K562 (cell line): Measurements from ENCODE around the gene AIMP2. TPM values are rescaled to one million over a fixed set of nuclear protein-coding genes. Genes with fewer than 3 reads are reported as not detected.

ENCODE experiments used
- EWSR1 ChIP-seq: fragments of 450-650 bp; IDR thresholded peaks from 2 replicates; pipeline ENCODE4 v1.6.1; 2018; ENCODE audit warnings: borderline replicate concordance, mild to moderate bottlenecking, low read depth, moderate library complexity; ENCODE audit not compliant: partially characterized antibody
- GATAD2B ChIP-seq: fragments of 450-650 bp; IDR thresholded peaks from 2 replicates; pipeline ENCODE4 v1.6.1; 2017; ENCODE audit warnings: mild to moderate bottlenecking, borderline replicate concordance
- KLF13 ChIP-seq: fragments of 450-650 bp; IDR thresholded peaks from 2 replicates; pipeline ENCODE4 v1.6.1; 2016; ENCODE audit warnings: missing genetic modification characterization, low read depth, mild to moderate bottlenecking, missing compliant biosample characterization, moderate library complexity, borderline replicate concordance
- MAZ ChIP-seq, 2 experiments: fragments of 450-650 bp in 1 of 2; sonication (generic) in 1 of 2; formaldehyde crosslinking; IDR thresholded peaks in 1 of 2; conservative IDR thresholded peaks in 1 of 2; 2 replicates each; pipeline versions ENCODE4 v1.4.0 to v1.5.0; 2020; ENCODE audit warnings: mild to moderate bottlenecking in 1 of 2, missing genetic modification reagents in 1 of 2
- NCOR1 ChIP-seq: fragments of 450-650 bp; IDR thresholded peaks from 2 replicates; pipeline ENCODE4 v1.6.1; 2016; ENCODE audit warnings: mild to moderate bottlenecking, moderate library complexity
- PCBP2 ChIP-seq: fragments of 200-400 bp; formaldehyde crosslinking; IDR thresholded peaks from 2 replicates; pipeline ENCODE4 v1.6.1; 2018; ENCODE audit warnings: low read length, low read depth, mild to moderate bottlenecking, moderate library complexity; ENCODE audit not compliant: poor library complexity, severe bottlenecking
- STAG1 ChIP-seq: sonication (generic); formaldehyde crosslinking; IDR thresholded peaks from 2 replicates; pipeline ENCODE4 v1.5.0; 2020; ENCODE audit warnings: missing genetic modification reagents, borderline replicate concordance
- TCF3 ChIP-seq: sonication (generic); formaldehyde crosslinking; IDR thresholded peaks from 2 replicates; pipeline ENCODE4 v1.4.0; 2020; ENCODE audit warnings: mild to moderate bottlenecking, missing genetic modification reagents
- ZNF12 ChIP-seq: sonication (generic); formaldehyde crosslinking; IDR thresholded peaks from 2 replicates; pipeline ENCODE4 v1.4.0; 2020; ENCODE audit warnings: mild to moderate bottlenecking, missing genetic modification reagents
- ZNF146 ChIP-seq: IDR thresholded peaks from one replicate; pipeline ENCODE4 v1.6.1; 2018; ENCODE audit warnings: missing compliant biosample characterization; ENCODE audit not compliant: unreplicated experiment
- ZNF232 ChIP-seq: sonication (generic); formaldehyde crosslinking; IDR thresholded peaks from 2 replicates; pipeline ENCODE4 v1.8.0; 2022; ENCODE audit warnings: mild to moderate bottlenecking, missing genetic modification reagents
- ZNF76 ChIP-seq: fragments of 250-450 bp; sonication (Bioruptor Pico); IDR thresholded peaks from 2 replicates; pipeline ENCODE4 v1.4.0; 2020; ENCODE audit warnings: mild to moderate bottlenecking, moderate library complexity, borderline replicate concordance
- polyA plus RNA-seq, 8 experiments: library from polyadenylated mRNA; depleted of rRNA in 4 of 8; stranded (reverse) in 5 of 8; unstranded in 3 of 8; fragments of >200 nt; fragmentation: Nextera tagmentation in 2 of 8; fragmentation: Illumina TruSeq in 1 of 8; extraction: Ambion mirVana in 2 of 8; extraction: Trizol in 1 of 8; gene quantifications; 2 replicates each; pipeline versions ENCODE4 v1.2.1 to v1.2.3, GENCODE V29; 2011 to 2014; ENCODE audit warnings: inconsistent platforms in 1 of 8, missing spikeins in 1 of 8
- total RNA-seq, 7 experiments: library from RNA; depleted of rRNA in 6 of 7; stranded (reverse); fragments of >200 nt in 6 of 7; fragmentation: Illumina TruSeq in 2 of 7; extraction: Trizol in 2 of 7; gene quantifications; 2 replicates each; pipeline versions ENCODE4 v1.2.1 to v1.2.3, GENCODE V29; 2011 to 2021; ENCODE audit warnings: low replicate concordance in 1 of 7

The AIMP2 gene
- total and polyA plus RNA-seq, 9 of the 15 experiments (the other 6 are each of a cell fraction or from before 2014, with no cell fraction given), result 47.5 to 84.9 (median 63.5) TPM

DNA sequence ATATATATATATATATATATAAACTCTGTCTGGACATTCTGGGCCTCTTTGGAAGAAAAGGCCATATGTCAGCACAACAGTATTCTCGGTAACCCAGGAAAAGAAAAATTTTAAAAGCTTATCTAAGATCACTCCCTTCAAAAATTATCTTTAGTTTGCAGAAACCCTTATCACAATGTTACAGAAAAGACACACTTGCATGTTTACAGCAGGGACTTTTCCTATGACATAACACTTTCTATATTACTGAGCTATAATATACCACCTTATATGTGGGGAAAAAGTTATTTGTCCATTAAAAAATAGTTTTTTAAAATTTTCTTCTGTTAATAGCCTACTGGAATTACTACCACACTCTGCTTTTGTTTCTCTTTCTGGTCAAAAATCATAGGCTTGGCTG is 47.5 kb downstream of the AIMP2 start (continued):
- TF ChIP-seq MAZ (CRISPR knock-in tag; conservative IDR thresholded peaks at IDR 0.05 in 1 of 2, IDR thresholded peaks at IDR 0.05 in 1 of 2) (no peak), ZNF146 (CRISPR knock-in tag) (no peak), GATAD2B (peak; percentile 82), ZNF12 (CRISPR knock-in tag) (no peak), PCBP2 (no peak), NCOR1 (peak; percentile 96), EWSR1 (no peak), ZNF76 (CRISPR knock-in tag) (no peak), KLF13 (tag) (no peak), STAG1 (no peak), TCF3 (CRISPR knock-in tag) (peak; percentile 91), ZNF232 (CRISPR knock-in tag) (no peak)
